Measurements from ENCODE around the gene LTBR. TPM values are rescaled to one million over a fixed set of nuclear protein-coding genes. Genes with fewer than 3 reads are reported as not detected.

The LTBR gene
- total RNA-seq, 4 donors from 2014 or later, result 40.2 to 98.6 (median 43.7) TPM

- TF ChIP-seq CTCF (IDR thresholded peaks at IDR 0.05 in 4 of 5, conservative IDR thresholded peaks at IDR 0.05 in 1 of 5) (no peak), POLR2A (IDR thresholded peaks at IDR 0.05) (no peak)
- DNase-seq, result no peak
- ATAC-seq, result no peak
- intact Hi-C loops (cut with DNase I; ENCODE audit: low total_unique reads) (no loop called here), in situ Hi-C loops (cut with MboI; ENCODE audit: low sequenced_read_pairs in 4 of 4) (loop anchor here in 1 of 4 donors (25.0 kb wide), 1 partner anchor 116 kb away; the partner anchor contains the start of genes TAPBPL and VAMP1)
- H3K9me3 ChIP-seq, result no peaks in the 10 kb centered on the region
- peaks cover 19 to 27% of the 10 kb centered on the region in 2 donors for H3K4me1 ChIP-seq
- H3K27ac ChIP-seq, result peak overlapping the region in 2 of 4 donors; percentile 11 to 61
- H3K4me3 ChIP-seq, result no peak overlapping the region
- H3K27me3 ChIP-seq, result no peaks in the 10 kb centered on the region
- no peaks in the 10 kb centered on the region for H3K36me3 ChIP-seq
Measured at GRCh38 chr12:6346235-6346832, 37.6 kb upstream of the LTBR start.

- TF ChIP-seq CTCF (IDR thresholded peaks at IDR 0.05 in 4 of 5, conservative IDR thresholded peaks at IDR 0.05 in 1 of 5) (no peak), POLR2A (IDR thresholded peaks at IDR 0.05) (no peak)
- peaks cover 19 to 27% of the 10 kb centered on the region in 2 donors for H3K4me1 ChIP-seq
- in situ Hi-C loops (cut with MboI; ENCODE audit: low sequenced_read_pairs in 4 of 4), result loop anchor here in 1 of 4 donors (25.0 kb wide), 1 partner anchor 115 kb away; the partner anchor contains the start of genes TAPBPL and VAMP1
- no peaks in the 10 kb centered on the region for H3K36me3 ChIP-seq
- no peak overlapping the region for H3K4me3 ChIP-seq
- peak overlapping the region; percentile 53 to 61 (median 57) for H3K27ac ChIP-seq
- H3K9me3 ChIP-seq, result no peaks in the 10 kb centered on the region
- intact Hi-C loops (cut with DNase I; ENCODE audit: low total_unique reads), result no loop called here
- DNase-seq, result no peak
- no peak for ATAC-seq
- no peaks in the 10 kb centered on the region for H3K27me3 ChIP-seq
Measured at GRCh38 chr12:6346942-6347341, 37.0 kb upstream of the LTBR start.

- Histone ChIP-seq H3K27ac (peak overlapping the region; percentile 53 to 61 (median 57)), H3K9me3 (no peaks in the 10 kb centered on the region), H3K27me3 (no peaks in the 10 kb centered on the region), H3K36me3 (no peaks in the 10 kb centered on the region), H3K4me3 (no peak overlapping the region), H3K4me1 (peaks cover 12 to 20% of the 10 kb centered on the region in 2 donors)
- in situ Hi-C loops (cut with MboI; ENCODE audit: low sequenced_read_pairs in 4 of 4) (loop anchor here in 1 of 4 donors (25.0 kb wide), 1 partner anchor 115 kb away; the partner anchor contains the start of genes TAPBPL and VAMP1), intact Hi-C loops (cut with DNase I; ENCODE audit: low total_unique reads) (no loop called here)
- ATAC-seq, result peak; percentile 45 to 46
- no peak for DNase-seq
- TF ChIP-seq POLR2A (IDR thresholded peaks at IDR 0.05), result peak in 1 of 2 donors; percentile 25
- TF ChIP-seq CTCF (IDR thresholded peaks at IDR 0.05 in 4 of 5, conservative IDR thresholded peaks at IDR 0.05 in 1 of 5), result no peak
Measured at GRCh38 chr12:6347367-6348338, 36.3 kb upstream of the LTBR start.

GRCh38 chr12:6351622-6352021 lies 32.3 kb upstream of the LTBR start:
- in situ Hi-C loops (cut with MboI; ENCODE audit: low sequenced_read_pairs in 4 of 4) (no loop called here), intact Hi-C loops (cut with DNase I; ENCODE audit: low total_unique reads) (no loop called here)
- H3K27ac ChIP-seq, result no peak overlapping the region
- H3K9me3 ChIP-seq, result no peaks in the 10 kb centered on the region
- no peaks in the 10 kb centered on the region for H3K27me3 ChIP-seq
- DNase-seq (no peak), ATAC-seq (no peak)
- TF ChIP-seq POLR2A (IDR thresholded peaks at IDR 0.05) (no peak), CTCF (IDR thresholded peaks at IDR 0.05 in 4 of 5, conservative IDR thresholded peaks at IDR 0.05 in 1 of 5) (no peak)
- H3K36me3 ChIP-seq, result no peaks in the 10 kb centered on the region
- no peak overlapping the region for H3K4me3 ChIP-seq
- H3K4me1 ChIP-seq, result peaks cover 1 to 2% of the 10 kb centered on the region in 2 donors

All from gastrocnemius medialis (tissue), 4 donors.